Osteoblast (primary cell): Measurements from ENCODE around the gene GTPBP1. TPM values are rescaled to one million over a fixed set of nuclear protein-coding genes. Genes with fewer than 3 reads are reported as not detected.
A peak's percentile ranks its signal among the peaks of the same experiment; 100 is the strongest.

Source experiments
- DNase-seq: peaks from one replicate; pipeline ENCODE4 v3.0.0; 2011; ENCODE audit warnings: low spot score, mixed read lengths; ENCODE audit not compliant: insufficient read length; ENCODE audit errors: missing footprints
- H2AFZ ChIP-seq: 2 replicates; pipeline ENCODE4 v1.6.0; 2011; ENCODE audit warnings: mild to moderate bottlenecking, low read length
- H3K27ac ChIP-seq: 2 replicates; pipeline ENCODE4 v1.5.1; 2011; ENCODE audit warnings: mild to moderate bottlenecking, low read depth, low read length, moderate library complexity
- H3K27me3 ChIP-seq: 2 replicates; pipeline ENCODE4 v1.6.0; 2012; ENCODE audit warnings: mild to moderate bottlenecking, control low read depth, inconsistent platforms, low read length, moderate library complexity; ENCODE audit not compliant: insufficient read depth
- H3K36me3 ChIP-seq: 2 replicates; pipeline ENCODE4 v1.5.1; 2011; ENCODE audit warnings: mild to moderate bottlenecking, low read length, control low read depth, moderate library complexity; ENCODE audit not compliant: insufficient read depth
- H3K4me1 ChIP-seq: 2 replicates; pipeline ENCODE4 v1.5.1; 2011; ENCODE audit warnings: mild to moderate bottlenecking, low read length, control low read depth, moderate library complexity; ENCODE audit not compliant: insufficient read depth
- H3K4me2 ChIP-seq: 2 replicates; pipeline ENCODE4 v1.6.0; 2011; ENCODE audit warnings: mild to moderate bottlenecking, low read length; ENCODE audit not compliant: insufficient read depth
- H3K4me3 ChIP-seq: fragments of 200-600 bp; sonication (generic); 3 replicates; pipeline ENCODE4 v1.5.1; 2012; ENCODE audit warnings: mild to moderate bottlenecking, low read length, inconsistent platforms; ENCODE audit not compliant: insufficient read depth
- H3K79me2 ChIP-seq: 2 replicates; pipeline ENCODE4 v1.6.0; 2012; ENCODE audit warnings: mild to moderate bottlenecking, low read length, control low read depth, inconsistent platforms; ENCODE audit not compliant: insufficient read depth
- H3K9me3 ChIP-seq: 2 replicates; pipeline ENCODE4 v1.5.1; 2011; ENCODE audit warnings: low read depth, low read length, control low read depth
- H4K20me1 ChIP-seq: 2 replicates; pipeline ENCODE4 v1.6.0; 2012; ENCODE audit warnings: mild to moderate bottlenecking, low read length, control low read depth; ENCODE audit not compliant: insufficient read depth
- CTCF ChIP-seq: IDR thresholded peaks from 2 replicates; pipeline ENCODE4 v1.5.1; 2011; ENCODE audit warnings: mild to moderate bottlenecking, low read depth, low read length, moderate library complexity; ENCODE audit errors: extremely low read depth
- total RNA-seq: library from RNA; depleted of rRNA; stranded (reverse); fragments of >200 nt; gene quantifications from 2 replicates; pipeline ENCODE4 v1.2.3, GENCODE V29; 2012

Gene GTPBP1
- total RNA-seq, 1 donor, result 34.7 TPM

- Histone ChIP-seq H3K9me3 (no peaks in the 10 kb centered on the region), H3K27ac (no peak overlapping the region), H4K20me1 (no peaks in the 10 kb centered on the region), H3K4me2 (no peak overlapping the region), H3K36me3 (peaks cover 76% of the 10 kb centered on the region), H3K4me1 (no peaks in the 10 kb centered on the region), H3K79me2 (no peaks in the 10 kb centered on the region), H3K27me3 (no peaks in the 10 kb centered on the region), H2AFZ (no peak overlapping the region), H3K4me3 (no peak overlapping the region)
- peak; percentile 74 for DNase-seq
- no peak for TF ChIP-seq CTCF
These were observed 40.1 kb downstream of the GTPBP1 start for GRCh38 chr22:38745676-38746460.

- no peaks in the 10 kb centered on the region for H4K20me1 ChIP-seq
- no peaks in the 10 kb centered on the region for H3K9me3 ChIP-seq
- H3K27me3 ChIP-seq, result no peaks in the 10 kb centered on the region
- no peak overlapping the region for H3K4me2 ChIP-seq
- no peak for DNase-seq
- no peak for TF ChIP-seq CTCF
- H3K36me3 ChIP-seq, result peaks cover 72% of the 10 kb centered on the region
- no peak overlapping the region for H3K27ac ChIP-seq
- H3K4me3 ChIP-seq, result no peak overlapping the region
- H3K79me2 ChIP-seq, result peaks cover 19% of the 10 kb centered on the region
- no peak overlapping the region for H2AFZ ChIP-seq
- no peaks in the 10 kb centered on the region for H3K4me1 ChIP-seq
These were observed 42.9 kb downstream of the GTPBP1 start for GRCh38 chr22:38748487-38749136.

GRCh38 chr22:38750104-38750503 is 44.4 kb downstream of the GTPBP1 start:
- Histone ChIP-seq H3K4me2 (no peak overlapping the region), H3K36me3 (peaks cover 63% of the 10 kb centered on the region), H2AFZ (no peak overlapping the region), H3K27me3 (no peaks in the 10 kb centered on the region), H3K27ac (no peak overlapping the region), H3K79me2 (peaks cover 30% of the 10 kb centered on the region), H3K4me3 (no peak overlapping the region), H4K20me1 (no peaks in the 10 kb centered on the region), H3K9me3 (no peaks in the 10 kb centered on the region), H3K4me1 (peaks cover 10% of the 10 kb centered on the region)
- DNase-seq, result no peak
- no peak for TF ChIP-seq CTCF

- Histone ChIP-seq H3K4me3 (no peak overlapping the region), H3K4me2 (no peak overlapping the region), H3K27ac (no peak overlapping the region), H4K20me1 (no peaks in the 10 kb centered on the region), H3K36me3 (peaks cover 58% of the 10 kb centered on the region), H3K27me3 (no peaks in the 10 kb centered on the region), H3K9me3 (no peaks in the 10 kb centered on the region), H2AFZ (no peak overlapping the region), H3K79me2 (peaks cover 30% of the 10 kb centered on the region), H3K4me1 (peaks cover 12% of the 10 kb centered on the region)
- no peak for TF ChIP-seq CTCF
- DNase-seq, result no peak
These were observed 44.9 kb downstream of the GTPBP1 start for GRCh38 chr22:38750638-38751037.
